Activated T-helper 17 cell treated with anti-CD3 and anti-CD28 coated beads, Interleukin-2, amount 50 U/mL, for 72 hours (primary cell): ENCODE results near the gene GALNT15. TPM values are rescaled to one million over a fixed set of nuclear protein-coding genes. Genes with fewer than 3 reads are reported as not detected.
A peak's percentile ranks its signal among the peaks of the same experiment; 100 is the strongest.

Source experiments
- ATAC-seq: fragments of 150-1000 bp; cut with Tn5 transposase; replicated peaks from 2 replicates; pipeline ENCODE4 v1.10.0; 2021; ENCODE audit warnings: mild to moderate bottlenecking, moderate library complexity
- H3K27ac Mint-ChIP-seq: one replicate; pipeline ENCODE4 v1.8.0; 2022; ENCODE audit warnings: mixed read lengths
- H3K27me3 Mint-ChIP-seq: one replicate; pipeline ENCODE4 v1.8.0; 2022; ENCODE audit warnings: mixed read lengths
- H3K36me3 Mint-ChIP-seq: one replicate; pipeline ENCODE4 v1.8.0; 2022; ENCODE audit warnings: low read depth, mild to moderate bottlenecking, mixed read lengths
- H3K4me1 Mint-ChIP-seq: one replicate; pipeline ENCODE4 v1.8.0; 2022; ENCODE audit warnings: mixed read lengths
- H3K4me3 Mint-ChIP-seq: one replicate; pipeline ENCODE4 v1.8.0; 2022; ENCODE audit warnings: mild to moderate bottlenecking, mixed read lengths
- H3K9me3 Mint-ChIP-seq: one replicate; pipeline ENCODE4 v1.8.0; 2022; ENCODE audit warnings: mixed read lengths
- total RNA-seq, 2 donors: library from RNA; stranded (reverse); gene quantifications; one replicate each; pipeline ENCODE4 v1.2.3, GENCODE V29; 2022

The GALNT15 gene
- total RNA-seq, 2 donors from 2014 or later = 0.22 TPM; not detected in 1

DNA sequence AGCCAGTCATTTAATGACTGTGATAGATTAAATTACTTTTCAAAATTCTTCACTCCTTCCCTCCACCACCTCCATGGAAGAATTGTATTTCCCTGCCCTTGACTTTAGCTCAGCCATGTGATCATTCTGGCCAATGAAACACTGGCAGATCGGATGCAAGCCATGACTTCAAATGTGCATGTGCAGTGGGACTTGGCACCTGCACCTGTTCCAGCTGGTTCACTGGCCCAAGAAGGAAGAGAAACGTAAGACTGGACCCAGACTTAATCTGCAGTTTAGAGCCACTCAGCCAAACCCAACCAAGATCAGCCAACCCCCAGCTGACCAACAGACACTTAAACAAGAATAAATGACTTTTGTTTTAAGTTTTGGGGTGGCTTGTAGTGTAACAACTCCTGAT lies 78.5 kb downstream of the GALNT15 start:
- H3K9me3 Mint-ChIP-seq = no peaks in the 10 kb centered on the region
- H3K27ac Mint-ChIP-seq = no peak overlapping the region
- ATAC-seq = no peak
- H3K4me3 Mint-ChIP-seq = no peak overlapping the region
- peaks cover 9% of the 10 kb centered on the region for H3K36me3 Mint-ChIP-seq
- no peaks in the 10 kb centered on the region for H3K27me3 Mint-ChIP-seq
- H3K4me1 Mint-ChIP-seq = peaks cover 22% of the 10 kb centered on the region

DNA sequence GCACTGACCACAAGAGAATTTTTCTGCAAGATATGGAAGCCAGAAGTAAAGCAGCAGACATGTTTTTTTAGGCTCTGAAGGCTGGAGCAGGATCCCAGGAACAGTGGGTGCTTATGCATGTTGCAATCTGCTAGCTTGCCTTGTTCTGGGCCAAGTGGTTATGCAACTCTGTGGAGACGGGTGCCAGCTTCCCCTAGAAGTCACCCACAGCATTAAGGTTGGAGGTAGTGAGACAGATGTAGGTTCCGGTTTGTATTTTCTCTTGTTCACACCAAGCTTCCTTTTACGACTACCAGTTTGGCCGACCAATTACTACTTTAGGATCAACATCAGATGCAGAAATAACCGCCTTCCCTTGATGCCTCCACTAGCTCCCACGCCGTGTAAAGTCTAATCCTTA lies 79.1 kb downstream of the GALNT15 start:
- peaks cover 10% of the 10 kb centered on the region for H3K36me3 Mint-ChIP-seq
- no peak overlapping the region for H3K27ac Mint-ChIP-seq
- no peak for ATAC-seq
- peaks cover 18% of the 10 kb centered on the region for H3K4me1 Mint-ChIP-seq
- H3K4me3 Mint-ChIP-seq = no peak overlapping the region
- H3K27me3 Mint-ChIP-seq = no peaks in the 10 kb centered on the region
- H3K9me3 Mint-ChIP-seq = no peaks in the 10 kb centered on the region

DNA sequence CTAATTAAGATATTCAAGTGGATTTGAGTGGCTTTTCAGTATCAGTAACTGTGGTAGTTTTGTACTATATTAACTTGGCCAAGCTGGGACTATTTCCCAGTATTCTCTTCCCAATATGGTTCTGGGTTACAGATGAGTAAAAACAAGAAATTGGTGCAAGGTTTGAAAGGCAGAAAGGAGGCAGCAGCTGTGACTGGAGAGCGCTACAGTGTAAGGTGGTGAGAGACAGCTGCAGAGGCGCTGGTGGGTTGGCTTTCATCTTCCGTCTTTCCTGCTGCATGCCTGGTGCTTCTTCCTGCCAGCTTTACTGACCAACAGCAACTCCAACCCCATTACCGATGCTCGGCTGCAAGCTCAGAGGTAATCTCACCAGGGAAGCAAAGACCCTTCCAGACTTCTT lies 80.4 kb downstream of the GALNT15 start:
- H3K4me3 Mint-ChIP-seq = peak overlapping the region; percentile 73
- H3K9me3 Mint-ChIP-seq = no peaks in the 10 kb centered on the region
- H3K36me3 Mint-ChIP-seq = peaks cover 21% of the 10 kb centered on the region
- peak; percentile 89 for ATAC-seq
- peaks cover 18% of the 10 kb centered on the region for H3K4me1 Mint-ChIP-seq
- H3K27ac Mint-ChIP-seq = peak overlapping the region; percentile 44
- no peaks in the 10 kb centered on the region for H3K27me3 Mint-ChIP-seq

DNA sequence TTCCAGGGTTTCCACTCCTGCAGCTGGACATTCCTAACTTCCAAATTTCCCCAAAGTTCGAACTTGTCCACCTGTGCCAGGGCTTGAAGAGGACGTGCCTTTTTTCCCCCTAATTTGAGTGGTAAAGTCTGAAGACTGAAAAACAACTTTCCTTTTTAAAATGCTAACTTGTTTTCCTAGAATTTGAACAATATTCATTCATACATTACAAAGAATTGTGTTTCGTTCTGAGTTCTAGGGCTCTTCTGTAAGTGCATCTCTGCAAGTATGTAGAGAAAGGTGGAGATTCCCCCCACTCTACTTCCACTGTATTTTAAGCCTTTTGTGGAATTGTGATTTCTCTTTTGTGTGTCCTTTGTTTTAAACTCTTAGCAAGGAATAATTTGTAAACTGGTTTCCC lies 80.8 kb downstream of the GALNT15 start:
- Mint-ChIP-seq H3K36me3 (peaks cover 25% of the 10 kb centered on the region), H3K4me1 (peaks cover 18% of the 10 kb centered on the region), H3K4me3 (peak overlapping the region; percentile 73), H3K27ac (peak overlapping the region; percentile 44), H3K9me3 (no peaks in the 10 kb centered on the region), H3K27me3 (no peaks in the 10 kb centered on the region)
- ATAC-seq = peak; percentile 60

DNA sequence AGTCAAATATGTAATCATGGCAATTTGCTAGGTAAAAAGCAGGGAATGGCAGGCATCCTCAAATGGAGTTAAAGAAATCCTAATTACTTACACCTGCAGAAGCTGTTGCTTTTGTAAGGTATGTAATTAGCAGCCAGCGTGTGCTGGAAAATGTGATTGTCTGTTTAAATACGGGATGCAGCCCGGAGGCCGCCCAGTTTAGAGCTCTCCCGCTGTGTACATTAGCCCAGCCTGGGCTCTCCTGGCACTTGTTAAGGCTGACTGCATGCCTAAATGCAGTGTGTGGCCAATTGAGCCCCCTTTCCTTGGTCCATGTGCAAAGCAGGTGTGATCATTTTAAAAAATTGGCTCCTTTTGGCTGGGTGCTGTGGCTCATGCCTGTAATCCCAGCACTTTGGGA lies 81.2 kb downstream of the GALNT15 start:
- Mint-ChIP-seq H3K27ac (no peak overlapping the region), H3K36me3 (peaks cover 25% of the 10 kb centered on the region), H3K27me3 (no peaks in the 10 kb centered on the region), H3K4me3 (peak overlapping the region; percentile 73), H3K9me3 (no peaks in the 10 kb centered on the region), H3K4me1 (peaks cover 18% of the 10 kb centered on the region)
- no peak for ATAC-seq

DNA sequence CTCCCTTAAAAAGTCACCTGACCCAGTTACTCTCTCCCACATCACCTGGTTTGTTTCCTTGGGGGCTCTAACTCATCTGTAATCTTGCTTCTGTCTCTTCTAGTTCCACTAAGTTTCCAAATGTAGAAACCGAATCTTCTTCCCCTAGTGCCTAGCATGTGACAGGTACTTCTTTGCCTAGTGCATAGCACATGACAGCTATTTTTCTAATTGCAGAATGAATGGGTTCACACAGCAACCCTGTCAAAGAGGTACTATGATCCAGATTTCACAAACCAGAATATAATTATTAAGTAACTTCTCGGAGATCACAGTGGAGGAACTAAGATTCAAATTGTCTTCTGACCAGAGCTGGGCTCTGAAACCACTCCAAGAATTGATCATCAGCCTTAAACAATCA lies 82.8 kb downstream of the GALNT15 start:
- no peak for ATAC-seq
- Mint-ChIP-seq H3K27ac (no peak overlapping the region), H3K27me3 (no peaks in the 10 kb centered on the region), H3K36me3 (peaks cover 25% of the 10 kb centered on the region), H3K9me3 (no peaks in the 10 kb centered on the region), H3K4me1 (peaks cover 18% of the 10 kb centered on the region), H3K4me3 (no peak overlapping the region)

DNA sequence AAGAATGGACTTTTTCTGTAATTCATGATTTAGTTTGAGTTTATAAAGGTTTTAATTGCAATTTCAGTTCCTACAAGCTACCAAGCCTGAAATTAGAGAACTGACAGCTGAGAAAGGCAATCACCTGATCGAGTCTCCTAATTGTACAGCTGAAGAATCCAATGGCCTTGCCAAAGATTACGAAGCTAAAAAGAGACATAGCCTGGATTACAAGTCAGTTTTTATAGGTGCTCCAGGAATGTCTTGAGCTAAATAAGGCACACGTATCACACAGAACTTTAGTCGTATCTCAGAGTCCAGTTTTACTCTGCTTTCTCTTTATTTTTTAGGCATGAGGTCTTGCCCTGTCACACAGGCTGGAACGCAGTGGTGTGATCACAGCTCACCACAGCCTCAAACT lies 83.7 kb downstream of the GALNT15 start:
- Mint-ChIP-seq H3K27ac (no peak overlapping the region), H3K4me1 (peaks cover 13% of the 10 kb centered on the region), H3K36me3 (peaks cover 25% of the 10 kb centered on the region), H3K4me3 (no peak overlapping the region), H3K27me3 (no peaks in the 10 kb centered on the region), H3K9me3 (no peaks in the 10 kb centered on the region)
- no peak for ATAC-seq

DNA sequence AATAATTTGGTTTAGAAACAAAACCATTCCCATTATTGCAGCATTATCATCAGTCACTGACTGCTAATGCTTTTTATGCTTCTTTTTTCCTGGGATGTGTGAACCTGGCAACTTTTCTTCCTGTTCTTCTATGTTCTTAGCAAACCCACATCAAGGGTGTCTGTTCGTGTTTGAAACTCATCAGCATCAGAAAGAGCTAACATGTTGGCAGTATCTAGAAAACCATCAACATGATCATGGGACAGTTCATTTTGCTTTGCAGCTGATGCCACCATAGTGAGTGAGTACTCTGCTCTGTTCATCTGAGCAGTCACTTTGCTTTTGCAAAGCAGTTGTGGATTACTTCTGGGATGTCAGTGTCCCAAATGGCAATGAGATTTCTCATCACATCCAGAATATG lies 84.4 kb downstream of the GALNT15 start:
- Mint-ChIP-seq H3K27ac (no peak overlapping the region), H3K36me3 (peaks cover 25% of the 10 kb centered on the region), H3K9me3 (no peaks in the 10 kb centered on the region), H3K27me3 (no peaks in the 10 kb centered on the region), H3K4me3 (no peak overlapping the region), H3K4me1 (peaks cover 13% of the 10 kb centered on the region)
- no peak for ATAC-seq

DNA sequence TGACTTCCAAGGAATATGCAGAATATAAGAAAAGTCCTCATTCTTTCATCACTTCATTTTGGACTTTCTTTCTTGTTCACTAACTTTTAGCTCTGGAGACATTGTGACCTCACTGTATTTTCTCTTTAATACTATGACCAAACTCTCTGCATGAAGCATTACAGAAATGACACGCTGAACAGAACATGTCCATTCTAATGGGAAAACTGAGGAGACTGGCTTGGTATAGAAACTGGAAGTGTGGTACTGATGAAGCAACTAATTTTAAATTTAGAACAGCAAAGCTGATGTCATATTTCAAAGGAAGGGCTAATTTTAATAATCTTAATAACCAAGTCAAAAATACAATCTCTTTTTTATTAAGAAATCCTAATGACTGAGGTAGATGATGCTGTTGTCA lies 85.6 kb downstream of the GALNT15 start:
- H3K27me3 Mint-ChIP-seq = no peaks in the 10 kb centered on the region
- peaks cover 5% of the 10 kb centered on the region for H3K4me1 Mint-ChIP-seq
- no peak for ATAC-seq
- no peak overlapping the region for H3K4me3 Mint-ChIP-seq
- H3K27ac Mint-ChIP-seq = no peak overlapping the region
- H3K9me3 Mint-ChIP-seq = no peaks in the 10 kb centered on the region
- H3K36me3 Mint-ChIP-seq = peaks cover 31% of the 10 kb centered on the region

DNA sequence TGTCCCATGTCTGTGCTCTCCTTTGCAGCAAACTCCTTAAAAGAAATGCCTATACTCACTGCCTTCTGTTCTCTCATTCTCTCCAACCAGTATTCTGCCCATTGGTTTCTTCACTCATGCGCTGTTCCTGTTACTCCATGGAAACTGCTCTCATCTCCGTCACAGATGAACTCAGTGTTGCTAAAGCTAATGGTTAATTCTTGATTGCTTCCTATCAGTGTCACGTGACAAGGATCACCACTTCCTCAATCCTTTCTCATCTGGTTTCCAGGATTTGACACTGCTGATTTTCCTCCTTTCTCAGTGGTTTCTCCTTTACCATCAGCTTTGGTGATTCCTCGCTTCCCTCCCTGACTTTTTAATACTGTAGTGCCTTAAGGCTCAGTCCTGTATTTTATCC lies 87.7 kb downstream of the GALNT15 start:
- H3K4me1 Mint-ChIP-seq = peaks cover 3% of the 10 kb centered on the region
- H3K9me3 Mint-ChIP-seq = no peaks in the 10 kb centered on the region

DNA sequence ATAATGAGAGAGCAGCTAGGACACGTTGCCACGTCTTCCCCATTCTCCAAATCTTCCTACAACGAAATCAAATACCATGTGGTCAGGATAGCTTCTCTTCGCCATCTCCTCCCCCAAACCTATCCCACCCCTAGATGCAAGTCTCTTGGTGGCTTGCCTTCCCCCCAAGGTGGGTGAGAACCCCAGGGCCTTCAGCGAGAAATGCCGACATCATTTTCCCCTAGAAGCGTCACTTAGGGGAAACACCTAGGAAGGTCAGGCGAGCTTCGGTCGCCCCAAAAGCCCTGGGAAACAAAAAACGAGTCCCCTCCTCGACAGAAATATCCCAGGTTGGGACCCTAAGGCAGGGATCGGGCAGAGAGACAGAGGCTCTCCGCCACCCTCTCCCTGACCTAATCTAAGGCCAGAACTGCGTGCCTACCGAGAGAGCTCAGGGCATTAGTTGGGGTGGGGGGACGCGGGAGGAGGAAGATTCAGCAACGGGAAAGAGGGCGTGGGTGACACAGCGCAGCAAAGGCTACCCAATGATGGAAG lies 89.8 kb downstream of the GALNT15 start:
- ATAC-seq = peak; percentile 1
- no peaks in the 10 kb centered on the region for H3K9me3 Mint-ChIP-seq
- H3K4me1 Mint-ChIP-seq = peaks cover 8% of the 10 kb centered on the region
- peaks cover 24% of the 10 kb centered on the region for H3K36me3 Mint-ChIP-seq
- H3K27ac Mint-ChIP-seq = peak overlapping the region; percentile 93
- no peaks in the 10 kb centered on the region for H3K27me3 Mint-ChIP-seq
- peak overlapping the region; percentile 92 for H3K4me3 Mint-ChIP-seq

More for the DNA sequence above, 87.7 kb downstream of the GALNT15 start:
- Mint-ChIP-seq H3K36me3 (peaks cover 24% of the 10 kb centered on the region), H3K27ac (no peak overlapping the region), H3K4me3 (no peak overlapping the region), H3K27me3 (no peaks in the 10 kb centered on the region)
- ATAC-seq = no peak

DNA sequence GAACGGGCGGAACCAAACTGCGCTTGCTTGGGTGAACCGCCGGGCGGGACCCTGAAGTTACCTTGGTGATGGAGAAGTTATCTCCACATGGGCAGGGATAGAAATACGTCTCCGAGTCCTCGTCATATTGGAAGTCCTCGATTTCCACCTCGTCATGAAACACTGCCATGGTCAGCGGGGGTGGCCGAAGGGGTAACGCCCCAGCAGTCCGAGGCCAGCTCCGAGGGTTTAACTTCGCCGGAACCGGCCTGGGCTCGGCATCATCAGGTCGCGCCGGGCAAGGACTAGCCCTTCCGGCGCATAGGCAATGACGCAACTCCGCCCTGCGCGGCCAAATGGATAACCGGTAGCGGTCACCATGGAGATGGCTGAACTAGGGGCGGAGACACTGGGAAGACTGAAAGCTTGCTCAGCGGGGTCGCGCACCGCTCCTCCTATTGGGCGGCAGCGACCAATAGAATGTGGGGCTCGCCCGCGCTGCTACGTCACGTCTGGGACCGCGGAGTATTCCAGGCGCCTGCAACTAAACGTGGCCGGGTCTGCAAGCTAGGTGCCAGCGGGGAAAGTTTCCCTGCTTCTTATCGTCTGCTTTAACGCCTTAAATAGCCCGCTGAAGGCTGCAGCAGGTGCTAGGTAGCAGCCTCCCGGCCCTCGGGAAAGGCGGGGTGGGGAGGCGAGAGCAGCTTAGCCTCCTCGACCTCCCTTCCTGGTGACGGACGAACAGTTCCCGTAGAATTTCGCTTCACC lies 90.4 kb downstream of the GALNT15 start, which contains the start of the genes DPH3 and OXNAD1:
Gene DPH3, minus strand, starts transcription at position 236 of the 747 bp plus-strand sequence. Its CDS starts 67 bp downstream, at position 169.
Gene OXNAD1, plus strand, starts transcription at position 505 of the 747 bp plus-strand sequence. CDS start 5,741 bp downstream, outside the sequence.
- no peaks in the 10 kb centered on the region for H3K27me3 Mint-ChIP-seq
- peak within 1 kb of the TSS; percentile 92 for H3K4me3 Mint-ChIP-seq
- peak within 1 kb of the TSS; percentile 93 for H3K27ac Mint-ChIP-seq
- peaks cover 8% of the 10 kb centered on the region for H3K4me1 Mint-ChIP-seq
- H3K9me3 Mint-ChIP-seq = no peaks in the 10 kb centered on the region
- ATAC-seq = peak; percentile 100
- H3K36me3 Mint-ChIP-seq = peaks cover 25% of the 10 kb centered on the region

DNA sequence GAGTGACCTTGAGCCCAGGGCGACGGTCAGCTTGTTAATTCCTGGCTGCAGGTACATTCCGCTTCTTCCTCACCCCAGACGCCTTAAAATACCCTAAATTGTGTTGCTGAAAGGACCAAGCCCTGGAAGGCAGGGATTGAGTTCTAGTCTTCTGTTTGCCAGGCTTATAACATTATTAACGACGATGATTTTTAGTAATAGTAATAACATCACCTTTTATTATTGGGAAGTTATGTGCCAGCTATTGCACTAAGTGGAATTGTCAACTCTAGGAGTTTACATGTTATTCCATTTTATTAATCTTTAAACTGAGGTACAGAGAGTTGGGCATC lies 90.9 kb downstream of the GALNT15 start:
- Mint-ChIP-seq H3K27me3 (no peaks in the 10 kb centered on the region), H3K9me3 (no peaks in the 10 kb centered on the region), H3K27ac (peak overlapping the region; percentile 93), H3K36me3 (peaks cover 26% of the 10 kb centered on the region), H3K4me3 (peak overlapping the region; percentile 92), H3K4me1 (peaks cover 8% of the 10 kb centered on the region)
- no peak for ATAC-seq

DNA sequence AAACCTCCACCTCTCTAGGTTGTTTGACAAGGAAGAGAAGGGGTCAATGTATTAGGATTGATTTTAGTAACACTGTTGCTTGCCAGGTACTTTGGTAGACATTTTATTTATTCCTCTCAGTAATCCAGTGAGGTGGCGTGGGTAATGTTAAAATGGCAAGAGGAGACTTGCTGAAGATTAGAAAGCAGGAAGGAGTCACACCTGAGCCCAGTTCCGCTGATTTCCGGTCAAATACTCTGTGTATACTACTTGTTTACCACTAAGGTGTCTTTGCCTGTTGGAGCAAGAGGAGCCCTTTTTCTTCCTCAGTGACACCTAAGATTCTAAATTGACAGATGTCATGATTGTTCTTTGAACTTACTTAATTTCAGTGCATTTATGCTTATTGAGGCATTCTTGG lies 92.2 kb downstream of the GALNT15 start:
- ATAC-seq = no peak

DNA sequence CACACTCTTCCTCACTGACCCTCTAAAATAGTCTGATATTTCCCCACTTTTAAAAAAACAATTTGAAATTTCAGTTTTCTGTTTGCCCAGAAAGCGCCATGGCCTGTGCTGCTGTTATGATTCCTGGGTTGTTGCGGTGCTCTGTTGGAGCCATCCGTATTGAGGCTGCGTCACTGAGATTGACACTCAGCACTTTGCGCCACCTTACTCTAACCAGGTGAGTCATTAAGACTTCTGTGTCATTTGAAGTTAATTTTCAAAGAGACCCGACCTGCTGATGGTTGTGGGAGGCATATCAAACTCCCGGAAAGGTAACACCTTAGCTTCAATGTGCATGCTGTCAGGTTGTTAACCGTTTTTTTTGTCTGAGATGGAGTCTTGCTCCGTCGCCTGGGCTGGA lies 96.4 kb downstream of the GALNT15 start:
- H3K4me3 Mint-ChIP-seq = no peak overlapping the region
- H3K27ac Mint-ChIP-seq = no peak overlapping the region
- H3K36me3 Mint-ChIP-seq = peaks cover 69% of the 10 kb centered on the region
- H3K4me1 Mint-ChIP-seq = peaks cover 8% of the 10 kb centered on the region
- ATAC-seq = no peak
- H3K27me3 Mint-ChIP-seq = no peaks in the 10 kb centered on the region
- H3K9me3 Mint-ChIP-seq = no peaks in the 10 kb centered on the region

More for the DNA sequence above, 92.2 kb downstream of the GALNT15 start:
- H3K4me3 Mint-ChIP-seq = peak overlapping the region; percentile 92
- H3K27ac Mint-ChIP-seq = no peak overlapping the region
- H3K4me1 Mint-ChIP-seq = peaks cover 8% of the 10 kb centered on the region
- H3K9me3 Mint-ChIP-seq = no peaks in the 10 kb centered on the region
- peaks cover 39% of the 10 kb centered on the region for H3K36me3 Mint-ChIP-seq
- no peaks in the 10 kb centered on the region for H3K27me3 Mint-ChIP-seq
